Stimulated activated CD4-positive, alpha-beta T cell treated with anti-CD3 and anti-CD28 coated beads, Interleukin-12 subunit alpha, Interleukin-12 subunit beta, amount 100 ng/mL, for 48 hours (primary cell): ENCODE results near the gene KNCN.

Experiments used
- DNase-seq, 3 donors: peaks; one replicate each; pipeline ENCODE4 v3.0.0-alpha.2; 2020; ENCODE audit warnings: low read depth in 2 of 3, low spot score in 1 of 3

The KNCN gene

GRCh38 chr1:46569116-46569515 is 17.7 kb upstream of the KNCN start:
- no peak for DNase-seq

GRCh38 chr1:46568461-46568891 is 17.0 kb upstream of the KNCN start:
- DNase-seq, result no peak

- no peak for DNase-seq
These were observed 11.9 kb upstream of the KNCN start for GRCh38 chr1:46563341-46563740.

GRCh38 chr1:46562498-46562897 is 11.1 kb upstream of the KNCN start:
- no peak for DNase-seq

- no peak for DNase-seq
These were observed 7.5 kb upstream of the KNCN start for GRCh38 chr1:46558966-46559365.

GRCh38 chr1:46558141-46558963 is 6.9 kb upstream of the KNCN start:
- no peak for DNase-seq

GRCh38 chr1:46557403-46557802 is 6.0 kb upstream of the KNCN start:
- no peak for DNase-seq

- no peak for DNase-seq
These were observed 5.4 kb upstream of the KNCN start for GRCh38 chr1:46556822-46557221.

GRCh38 chr1:46555826-46556619 is 4.6 kb upstream of the KNCN start:
- no peak for DNase-seq

GRCh38 chr1:46554597-46555381 is 3.3 kb upstream of the KNCN start:
- no peak for DNase-seq

GRCh38 chr1:46554236-46554596 is 2.8 kb upstream of the KNCN start:
- DNase-seq, result no peak

GRCh38 chr1:46553506-46553905 is 2.1 kb upstream of the KNCN start:
- no peak for DNase-seq

GRCh38 chr1:46552357-46553237 is 1.1 kb upstream of the KNCN start:
- no peak for DNase-seq

GRCh38 chr1:46550751-46551231 is 656 bp downstream of the KNCN start:
- DNase-seq, result no peak

GRCh38 chr1:46549697-46550681 is 1.5 kb downstream of the KNCN start:
- DNase-seq, result no peak

GRCh38 chr1:46547481-46548383 is 3.7 kb downstream of the KNCN start:
- DNase-seq, result no peak

GRCh38 chr1:46546210-46546609 is 5.2 kb downstream of the KNCN start:
- DNase-seq, result no peak

GRCh38 chr1:46545784-46546183 is 5.7 kb downstream of the KNCN start:
- no peak for DNase-seq
